GM23248 (cell line): ENCODE results near the gene TRIM40. TPM values are rescaled to one million over a fixed set of nuclear protein-coding genes. Genes with fewer than 3 reads are reported as not detected.
"Not testable (repeated sequence)": the region's sequence is repeated elsewhere in the genome, so short reads cannot be mapped to it uniquely, and the experiment has no call there.

ENCODE experiments used
- DNase-seq: peaks from one replicate; pipeline ENCODE4 v3.0.0-alpha.2; 2015
- H2AFZ ChIP-seq: fragments of 200-600 bp; sonication (generic); 2 replicates; pipeline ENCODE4 v1.6.1; 2016; ENCODE audit warnings: antibody characterized with exemption
- H3F3A ChIP-seq: fragments of 200-600 bp; sonication (generic); 2 replicates; pipeline ENCODE4 v1.6.1; 2016; ENCODE audit warnings: mild to moderate bottlenecking, antibody characterized with exemption, mixed run types; ENCODE audit not compliant: insufficient read depth
- H3K27ac ChIP-seq: fragments of 200-600 bp; sonication (generic); 2 replicates; pipeline ENCODE4 v1.5.1; 2016; ENCODE audit warnings: mild to moderate bottlenecking
- H3K27me3 ChIP-seq: fragments of 200-600 bp; sonication (generic); replicated peaks from 2 replicates; pipeline ENCODE4 v1.6.1; 2016; ENCODE audit warnings: mild to moderate bottlenecking; ENCODE audit not compliant: insufficient read depth
- H3K36me3 ChIP-seq: fragments of 200-600 bp; sonication (generic); 2 replicates; pipeline ENCODE4 v1.6.1; 2016; ENCODE audit warnings: low read depth, mild to moderate bottlenecking
- H3K4me1 ChIP-seq: fragments of 200-600 bp; sonication (generic); 2 replicates; pipeline ENCODE4 v1.6.1; 2016; ENCODE audit warnings: mild to moderate bottlenecking; ENCODE audit not compliant: insufficient read depth
- H3K4me2 ChIP-seq: fragments of 200-600 bp; sonication (generic); one replicate; pipeline ENCODE4 v1.6.1; 2016; ENCODE audit warnings: mild to moderate bottlenecking; ENCODE audit not compliant: unreplicated experiment
- H3K4me3 ChIP-seq: fragments of 200-600 bp; sonication (generic); 2 replicates; pipeline ENCODE4 v1.5.1; 2016; ENCODE audit warnings: mild to moderate bottlenecking
- H3K79me2 ChIP-seq: fragments of 200-600 bp; sonication (generic); 2 replicates; pipeline ENCODE4 v1.6.1; 2016; ENCODE audit warnings: mild to moderate bottlenecking; ENCODE audit not compliant: insufficient read depth
- H3K9ac ChIP-seq: fragments of 200-600 bp; sonication (generic); 2 replicates; pipeline ENCODE4 v1.6.1; 2016; ENCODE audit warnings: mild to moderate bottlenecking
- H3K9me2 ChIP-seq: fragments of 200-600 bp; sonication (generic); 2 replicates; pipeline ENCODE4 v1.6.1; 2016; ENCODE audit warnings: mixed run types, mild to moderate bottlenecking, moderate library complexity; ENCODE audit not compliant: insufficient read depth
- H3K9me3 ChIP-seq: fragments of 200-600 bp; sonication (generic); one replicate; pipeline ENCODE4 v1.6.1; 2017; ENCODE audit warnings: low read depth
- H4K20me1 ChIP-seq: fragments of 200-600 bp; sonication (generic); 2 replicates; pipeline ENCODE4 v1.6.0; 2016; ENCODE audit not compliant: insufficient read depth
- EZH2 ChIP-seq: fragments of 200-600 bp; sonication (generic); IDR thresholded peaks from 2 replicates; pipeline ENCODE4 v1.6.1; 2018; ENCODE audit warnings: antibody characterized with exemption, mild to moderate bottlenecking; ENCODE audit not compliant: insufficient read depth, poor library complexity, severe bottlenecking
- EZH2phosphoT487 ChIP-seq: fragments of 200-600 bp; sonication (generic); IDR thresholded peaks from 2 replicates; pipeline ENCODE4 v1.6.1; 2018; ENCODE audit warnings: antibody characterized with exemption, moderate library complexity, mild to moderate bottlenecking, low read depth; ENCODE audit not compliant: insufficient read depth
- WGBS, 2 experiments: methylation state at CpG; one replicate each; pipeline ENCODE4 v1.1.6; 2015 to 2017; ENCODE audit warnings: low lambda C conversion rate in 2 of 2, low coverage in 1 of 2; ENCODE audit errors: missing lambda C conversion rate in 2 of 2; 5-methylcytosine and 5-hydroxymethylcytosine counted together
- in situ Hi-C: fragments of 300-500 bp; cut with MboI; formaldehyde crosslinking; loops from 2 replicates; pipeline ENCODE4 v1.15.0; 2020
- polyA plus RNA-seq: library from polyadenylated mRNA; unstranded; fragments of >200 nt; fragmentation: Nextera tagmentation; extraction: Ambion mirVana; gene quantifications from 2 replicates; pipeline ENCODE4 v1.2.1, GENCODE V29; 2016
- total RNA-seq: library from RNA; depleted of rRNA; stranded (reverse); fragments of >200 nt; shearing (Covaris generic); gene quantifications from 2 replicates; pipeline ENCODE4 v1.2.3, GENCODE V29; 2014

The TRIM40 gene
- total and polyA plus RNA-seq, 2 experiments from 2014 or later, result not detected

DNA sequence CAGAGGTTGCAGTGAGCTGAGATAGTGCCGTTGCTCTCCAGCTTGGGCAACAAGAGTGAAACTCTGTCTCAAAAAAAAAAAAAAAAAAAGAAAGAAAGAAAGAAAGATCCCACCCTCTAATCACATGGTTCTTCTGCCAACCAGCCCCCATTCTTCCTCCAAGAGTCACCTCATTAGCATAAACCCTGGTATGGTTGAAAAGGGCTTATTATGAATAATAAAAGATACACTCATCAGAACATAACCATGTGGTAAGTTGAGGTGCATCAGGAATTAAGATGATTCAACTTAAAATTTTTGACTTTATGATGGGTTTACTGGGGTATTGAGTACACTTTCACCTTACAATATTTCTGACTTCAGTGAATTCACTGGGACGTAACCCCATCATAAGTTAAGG is 793 bp upstream of the TRIM40 start:
- Histone ChIP-seq H3K27ac (no peak overlapping the region), H2AFZ (no peak overlapping the region), H3K79me2 (no peaks in the 10 kb centered on the region), H3K27me3 (peaks cover 54% of the 10 kb centered on the region), H3K9me2 (no peaks in the 10 kb centered on the region), H3K36me3 (no peaks in the 10 kb centered on the region), H3K4me2 (no peak overlapping the region), H4K20me1 (no peaks in the 10 kb centered on the region), H3F3A (no peaks in the 10 kb centered on the region), H3K4me3 (no peak overlapping the region), H3K4me1 (no peaks in the 10 kb centered on the region), H3K9me3 (no peaks in the 10 kb centered on the region), H3K9ac (no peak overlapping the region)
- DNase-seq, result no peak
- no peak for TF ChIP-seq EZH2phosphoT487
- TF ChIP-seq EZH2, result no peak
- 82 to 88% methylated on average over 2 of the region's 2 CpGs for WGBS, 2 experiments
- in situ Hi-C loops, result no loop called here

DNA sequence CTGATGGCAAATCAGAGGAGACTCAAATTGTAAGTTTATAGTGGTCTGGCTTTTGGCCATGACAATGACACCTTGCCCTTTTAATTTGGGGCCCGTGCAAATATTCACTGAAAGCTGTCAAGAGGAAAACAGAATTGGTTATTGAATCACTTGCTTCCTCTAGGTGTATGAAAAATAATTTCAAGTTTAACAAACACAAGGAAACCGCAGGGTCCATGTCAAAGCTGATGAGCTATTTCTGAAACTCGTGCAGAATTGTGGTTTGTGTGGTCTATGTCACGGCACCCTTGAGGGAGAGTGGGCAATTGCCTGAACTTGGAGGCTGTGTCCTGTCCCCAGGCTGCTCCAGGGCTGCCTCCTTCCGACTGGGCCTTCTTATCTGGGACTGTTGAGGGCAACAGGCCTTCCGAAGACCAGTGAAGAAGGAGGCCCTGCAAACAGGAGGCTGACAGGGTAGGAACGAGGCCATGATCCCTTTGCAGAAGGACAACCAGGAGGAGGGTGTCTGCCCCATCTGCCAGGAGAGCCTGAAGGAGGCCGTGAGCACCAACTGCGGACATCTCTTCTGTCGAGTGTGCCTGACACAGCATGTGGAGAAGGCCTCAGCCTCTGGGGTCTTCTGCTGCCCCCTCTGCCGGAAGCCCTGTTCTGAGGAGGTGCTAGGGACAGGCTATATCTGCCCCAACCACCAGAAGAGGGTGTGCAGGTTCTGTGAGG is 788 bp downstream of the TRIM40 start:
- TF ChIP-seq EZH2phosphoT487 (no peak), EZH2 (no peak)
- WGBS, 2 experiments, result 49 to 57% methylated on average over 11 of the region's 11 CpGs
- Histone ChIP-seq H3K79me2 (no peaks in the 10 kb centered on the region), H3K9ac (no peak overlapping the region), H2AFZ (no peak overlapping the region), H3K27me3 (peaks cover 48% of the 10 kb centered on the region), H3K4me3 (no peak overlapping the region), H4K20me1 (no peaks in the 10 kb centered on the region), H3K27ac (no peak overlapping the region), H3K9me3 (no peaks in the 10 kb centered on the region), H3K4me2 (no peak overlapping the region), H3K9me2 (no peaks in the 10 kb centered on the region), H3K36me3 (no peaks in the 10 kb centered on the region), H3F3A (no peaks in the 10 kb centered on the region), H3K4me1 (no peaks in the 10 kb centered on the region)
- in situ Hi-C loops, result no loop called here
- DNase-seq, result no peak

DNA sequence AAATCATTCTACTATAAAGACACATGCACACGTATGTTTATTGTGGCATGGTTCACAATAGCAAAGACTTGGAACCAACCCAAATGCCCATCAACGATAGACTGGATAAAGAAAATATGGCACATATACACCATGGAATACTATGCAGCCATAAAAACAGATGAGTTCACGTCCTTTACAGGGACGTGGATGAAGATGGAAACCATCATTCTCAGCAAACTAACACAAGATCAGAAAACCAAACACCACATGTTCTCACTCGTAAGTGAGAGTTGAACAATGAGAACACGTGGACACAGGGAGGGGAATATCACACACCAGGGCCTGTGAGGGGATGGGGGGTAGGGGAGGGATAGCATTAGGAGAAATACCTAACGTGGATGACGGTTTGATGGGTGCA is 4.3 kb downstream of the TRIM40 start:
- H3K4me2 ChIP-seq, H3K4me1 ChIP-seq, H3K79me2 ChIP-seq, H3K27ac ChIP-seq, DNase-seq, H2AFZ ChIP-seq, in situ Hi-C loops, H3K9me2 ChIP-seq, H3K36me3 ChIP-seq, H3F3A ChIP-seq, H3K9me3 ChIP-seq, H4K20me1 ChIP-seq, H3K4me3 ChIP-seq, H3K9ac ChIP-seq: not testable (repeated sequence)
- 32 to 40% methylated on average over 8 of the region's 8 CpGs for WGBS, 2 experiments
- peaks cover 50% of the 10 kb centered on the region for H3K27me3 ChIP-seq

GRCh38 chr6:30142665-30143064 is 6.7 kb downstream of the TRIM40 start:
- no peak overlapping the region for H3K9ac ChIP-seq
- in situ Hi-C loops, result no loop called here
- H3K27me3 ChIP-seq, result peaks cover 53% of the 10 kb centered on the region
- H3K27ac ChIP-seq, result no peak overlapping the region
- no peaks in the 10 kb centered on the region for H3K4me1 ChIP-seq
- no peaks in the 10 kb centered on the region for H3K9me3 ChIP-seq
- H4K20me1 ChIP-seq, result no peaks in the 10 kb centered on the region
- H3K9me2 ChIP-seq, result no peaks in the 10 kb centered on the region
- H3K79me2 ChIP-seq, result no peaks in the 10 kb centered on the region
- no peak for TF ChIP-seq EZH2phosphoT487
- TF ChIP-seq EZH2, result no peak
- H2AFZ ChIP-seq, result no peak overlapping the region
- H3K4me2 ChIP-seq, result no peak overlapping the region
- H3K36me3 ChIP-seq, result no peaks in the 10 kb centered on the region
- no peak for DNase-seq
- H3F3A ChIP-seq, result no peaks in the 10 kb centered on the region
- WGBS, 2 experiments, result 36 to 52% methylated on average over 3 of the region's 3 CpGs
- H3K4me3 ChIP-seq, result no peak overlapping the region

- Histone ChIP-seq H3K36me3 (no peaks in the 10 kb centered on the region), H3K4me3 (no peak overlapping the region), H3K4me1 (no peaks in the 10 kb centered on the region), H3K9me3 (no peaks in the 10 kb centered on the region), H3K27me3 (peaks cover 44% of the 10 kb centered on the region), H3K9me2 (no peaks in the 10 kb centered on the region), H3F3A (no peaks in the 10 kb centered on the region), H4K20me1 (no peaks in the 10 kb centered on the region), H3K4me2 (no peak overlapping the region), H3K9ac (no peak overlapping the region), H3K27ac (no peak overlapping the region), H3K79me2 (no peaks in the 10 kb centered on the region), H2AFZ (no peak overlapping the region)
- DNase-seq, result no peak
- no peak for TF ChIP-seq EZH2phosphoT487
- no peak for TF ChIP-seq EZH2
- in situ Hi-C loops, result no loop called here
- WGBS, 2 experiments, result 22 to 25% methylated on average over 2 of the region's 2 CpGs
These were observed 7.8 kb downstream of the TRIM40 start for GRCh38 chr6:30143780-30144179.
